ENCODE results near the gene RET. TPM values are rescaled to one million over a fixed set of nuclear protein-coding genes. Genes with fewer than 3 reads are reported as not detected.

RET gene
- total and polyA plus RNA-seq, 7 experiments from 2014 or later, result 0.13 to 0.44 (median 0.20) TPM; not detected in 4

- Histone ChIP-seq H3K27me3 (ENCODE audit: control insufficient read depth in 2 of 2, insufficient read depth in 2 of 2, low read length in 2 of 2) (no peaks in the 10 kb centered on the region), H3K4me3 (ENCODE audit: low read length) (peak overlapping the region; percentile 60), H3K36me3 (ENCODE audit: control insufficient read depth in 2 of 3, insufficient read depth in 3 of 3, low read length in 3 of 3) (no peaks in the 10 kb centered on the region), H3K27ac (ENCODE audit: low read depth, low read length) (no peak overlapping the region), H3K9me3 (ENCODE audit: control insufficient read depth in 2 of 3, low read length in 3 of 3) (no peaks in the 10 kb centered on the region), H3K4me1 (ENCODE audit: control insufficient read depth in 2 of 2, insufficient read depth in 2 of 2, low read length in 2 of 2) (peaks cover 0 to 8% of the 10 kb centered on the region in 2 donors)
- Mint-ChIP-seq H3K4me1 (peaks cover 0 to 15% (median 7%) of the 10 kb centered on the region in 7 donors), H3K27me3 (peaks cover 14 to 26% (median 25%) of the 10 kb centered on the region in 5 donors), H3K9me3 (no peaks in the 10 kb centered on the region), H3K36me3 (no peaks in the 10 kb centered on the region), H3K27ac (peak overlapping the region in 1 of 9 donors; percentile 49), H3K4me3 (peak overlapping the region; percentile 61 to 85 (median 76))
- peak; percentile 95 for ATAC-seq
- ChIA-PET POLR2A (no interaction called here), CTCF (interaction anchor here (0.6 to 0.7 kb wide), 3 partner anchors 161 to 499 kb away, joined by 3 read pairs; no protein-coding TSS in a partner anchor)
- DNase-seq, result peak; percentile 48 to 91 (median 75)
- intact Hi-C loops (cut with micrococcal nuclease), result loop anchor here (1.0 to 2.0 kb wide), 7 partner anchors 33 to 357 kb away; partner anchors contain the start of gene CSGALNACT2 (in 1 of the 2)
Measured at GRCh38 chr10:43105102-43105955, 28.5 kb downstream of the RET start.

- Histone ChIP-seq H3K4me3 (ENCODE audit: low read length) (no peak overlapping the region), H3K9me3 (ENCODE audit: control insufficient read depth in 2 of 3, low read length in 3 of 3) (no peaks in the 10 kb centered on the region), H3K27me3 (ENCODE audit: control insufficient read depth in 2 of 2, insufficient read depth in 2 of 2, low read length in 2 of 2) (no peaks in the 10 kb centered on the region), H3K4me1 (ENCODE audit: control insufficient read depth in 2 of 2, insufficient read depth in 2 of 2, low read length in 2 of 2) (peaks cover 0 to 8% of the 10 kb centered on the region in 2 donors), H3K27ac (ENCODE audit: low read depth, low read length) (no peak overlapping the region), H3K36me3 (ENCODE audit: control insufficient read depth in 2 of 3, insufficient read depth in 3 of 3, low read length in 3 of 3) (no peaks in the 10 kb centered on the region)
- ChIA-PET POLR2A (no interaction called here), CTCF (interaction anchor here (0.6 to 0.7 kb wide), 2 partner anchors 162 to 242 kb away, joined by 3 read pairs; no protein-coding TSS in a partner anchor)
- Mint-ChIP-seq H3K36me3 (no peaks in the 10 kb centered on the region), H3K4me3 (peak overlapping the region in 4 of 10 donors; percentile 12 to 78 (median 50)), H3K27me3 (peaks cover 14 to 26% (median 24%) of the 10 kb centered on the region in 5 donors), H3K9me3 (no peaks in the 10 kb centered on the region), H3K27ac (no peak overlapping the region), H3K4me1 (peaks cover 0 to 20% (median 7%) of the 10 kb centered on the region in 7 donors)
- ATAC-seq, result no peak
- DNase-seq, result no peak
- intact Hi-C loops (cut with micrococcal nuclease), result loop anchor here (1.0 to 2.0 kb wide), 7 partner anchors 32 to 357 kb away; partner anchors contain the start of gene CSGALNACT2 (in 1 of the 2)
Measured at GRCh38 chr10:43105956-43106229, 29.0 kb downstream of the RET start.

- H3K36me3 Mint-ChIP-seq, result no peaks in the 10 kb centered on the region
- no peak overlapping the region for H3K4me3 ChIP-seq (ENCODE audit: low read length)
- H3K9me3 Mint-ChIP-seq, result no peaks in the 10 kb centered on the region
- H3K9me3 ChIP-seq (ENCODE audit: control insufficient read depth in 2 of 3, low read length in 3 of 3), result no peaks in the 10 kb centered on the region
- no peaks in the 10 kb centered on the region for H3K36me3 ChIP-seq (ENCODE audit: control insufficient read depth in 2 of 3, insufficient read depth in 3 of 3, low read length in 3 of 3)
- H3K27ac Mint-ChIP-seq, result peak overlapping the region in 2 of 9 donors; percentile 31 to 65
- peaks cover 0 to 8% of the 10 kb centered on the region in 2 donors for H3K4me1 ChIP-seq (ENCODE audit: control insufficient read depth in 2 of 2, insufficient read depth in 2 of 2, low read length in 2 of 2)
- H3K4me3 Mint-ChIP-seq, result peak overlapping the region in 7 of 10 donors; percentile 15 to 78 (median 37)
- DNase-seq, result no peak
- H3K27me3 ChIP-seq (ENCODE audit: control insufficient read depth in 2 of 2, insufficient read depth in 2 of 2, low read length in 2 of 2), result no peaks in the 10 kb centered on the region
- CTCF ChIA-PET, result interaction anchor here (0.6 to 1.0 kb wide), 3 partner anchors 162 to 353 kb away, joined by 3 read pairs; no protein-coding TSS in a partner anchor
- no peak overlapping the region for H3K27ac ChIP-seq (ENCODE audit: low read depth, low read length)
- intact Hi-C loops (cut with micrococcal nuclease), result no loop called here
- H3K4me1 Mint-ChIP-seq, result peaks cover 0 to 21% (median 7%) of the 10 kb centered on the region in 7 donors
- POLR2A ChIA-PET, result no interaction called here
- no peak for ATAC-seq
- peaks cover 14 to 26% (median 22%) of the 10 kb centered on the region in 5 donors for H3K27me3 Mint-ChIP-seq
Measured at GRCh38 chr10:43106256-43107091, 29.6 kb downstream of the RET start.

GRCh38 chr10:43108951-43109350 is 32.1 kb downstream of the RET start:
- H3K27ac Mint-ChIP-seq, result peak overlapping the region in 1 of 9 donors; percentile 3
- intact Hi-C loops (cut with micrococcal nuclease), result no loop called here

GRCh38 chr10:43109671-43110249 is 32.9 kb downstream of the RET start:
- no peaks in the 10 kb centered on the region for H3K9me3 ChIP-seq (ENCODE audit: control insufficient read depth in 2 of 3, low read length in 3 of 3)
- Mint-ChIP-seq H3K27ac (peak overlapping the region in 1 of 9 donors; percentile 13), H3K36me3 (no peaks in the 10 kb centered on the region), H3K4me3 (no peak overlapping the region), H3K4me1 (peaks cover 0 to 21% (median 3%) of the 10 kb centered on the region in 7 donors), H3K27me3 (peaks cover 0 to 4% (median 0%) of the 10 kb centered on the region in 5 donors), H3K9me3 (no peaks in the 10 kb centered on the region)
- H3K27me3 ChIP-seq (ENCODE audit: control insufficient read depth in 2 of 2, insufficient read depth in 2 of 2, low read length in 2 of 2), result no peaks in the 10 kb centered on the region
- H3K27ac ChIP-seq (ENCODE audit: low read depth, low read length), result no peak overlapping the region
- no peak for ATAC-seq
- H3K36me3 ChIP-seq (ENCODE audit: control insufficient read depth in 2 of 3, insufficient read depth in 3 of 3, low read length in 3 of 3), result no peaks in the 10 kb centered on the region
- CTCF ChIA-PET, result no interaction called here
- DNase-seq, result no peak
- intact Hi-C loops (cut with micrococcal nuclease), result no loop called here
- POLR2A ChIA-PET, result no interaction called here
- no peak overlapping the region for H3K4me3 ChIP-seq (ENCODE audit: low read length)
- peaks cover 0 to 5% of the 10 kb centered on the region in 2 donors for H3K4me1 ChIP-seq (ENCODE audit: control insufficient read depth in 2 of 2, insufficient read depth in 2 of 2, low read length in 2 of 2)

More at GRCh38 chr10:43108951-43109350, 32.1 kb downstream of the RET start:
- POLR2A ChIA-PET, result no interaction called here
- DNase-seq (no peak), ATAC-seq (no peak)
- Histone ChIP-seq H3K36me3 (ENCODE audit: control insufficient read depth in 2 of 3, insufficient read depth in 3 of 3, low read length in 3 of 3) (no peaks in the 10 kb centered on the region), H3K27me3 (ENCODE audit: control insufficient read depth in 2 of 2, insufficient read depth in 2 of 2, low read length in 2 of 2) (no peaks in the 10 kb centered on the region), H3K4me1 (ENCODE audit: control insufficient read depth in 2 of 2, insufficient read depth in 2 of 2, low read length in 2 of 2) (peaks cover 0 to 8% of the 10 kb centered on the region in 2 donors), H3K4me3 (ENCODE audit: low read length) (no peak overlapping the region), H3K27ac (ENCODE audit: low read depth, low read length) (no peak overlapping the region), H3K9me3 (ENCODE audit: control insufficient read depth in 2 of 3, low read length in 3 of 3) (no peaks in the 10 kb centered on the region)
- Mint-ChIP-seq H3K4me1 (peaks cover 0 to 21% (median 3%) of the 10 kb centered on the region in 7 donors), H3K9me3 (no peaks in the 10 kb centered on the region), H3K4me3 (no peak overlapping the region), H3K36me3 (no peaks in the 10 kb centered on the region), H3K27me3 (peaks cover 0 to 8% (median 2%) of the 10 kb centered on the region in 5 donors)
- CTCF ChIA-PET, result no interaction called here

GRCh38 chr10:43110338-43111071 is 33.6 kb downstream of the RET start:
- intact Hi-C loops (cut with micrococcal nuclease), result no loop called here
- no peak overlapping the region for H3K4me3 ChIP-seq (ENCODE audit: low read length)
- no peaks in the 10 kb centered on the region for H3K9me3 ChIP-seq (ENCODE audit: control insufficient read depth in 2 of 3, low read length in 3 of 3)
- H3K9me3 Mint-ChIP-seq, result no peaks in the 10 kb centered on the region
- H3K36me3 Mint-ChIP-seq, result no peaks in the 10 kb centered on the region
- no peak overlapping the region for H3K27ac ChIP-seq (ENCODE audit: low read depth, low read length)
- ChIA-PET CTCF (interaction anchor here (0.7 kb wide), 1 partner anchor 139 kb away, joined by 3 read pairs; no protein-coding TSS in a partner anchor), POLR2A (no interaction called here)
- H3K4me1 ChIP-seq (ENCODE audit: control insufficient read depth in 2 of 2, insufficient read depth in 2 of 2, low read length in 2 of 2), result no peaks in the 10 kb centered on the region
- ATAC-seq, result no peak
- H3K27ac Mint-ChIP-seq, result peak overlapping the region in 1 of 9 donors; percentile 57
- H3K36me3 ChIP-seq (ENCODE audit: control insufficient read depth in 2 of 3, insufficient read depth in 3 of 3, low read length in 3 of 3), result no peaks in the 10 kb centered on the region
- no peak overlapping the region for H3K4me3 Mint-ChIP-seq
- peaks cover 0 to 20% (median 0%) of the 10 kb centered on the region in 7 donors for H3K4me1 Mint-ChIP-seq
- H3K27me3 ChIP-seq (ENCODE audit: control insufficient read depth in 2 of 2, insufficient read depth in 2 of 2, low read length in 2 of 2), result no peaks in the 10 kb centered on the region
- H3K27me3 Mint-ChIP-seq, result no peaks in the 10 kb centered on the region
- no peak for DNase-seq

Data from naive thymus-derived CD4-positive, alpha-beta T cell (primary cell).